HG03139 (cell line): ENCODE data around the gene UBA7.
"Not testable (repeated sequence)": the region's sequence is repeated elsewhere in the genome, so short reads cannot be mapped to it uniquely, and the experiment has no call there.

Source experiments
- ATAC-seq: cut with Tn5 transposase; IDR thresholded peaks from one replicate; pipeline ENCODE4 v1.9.1; 2021; ENCODE audit not compliant: unreplicated experiment

Gene UBA7, protein sequence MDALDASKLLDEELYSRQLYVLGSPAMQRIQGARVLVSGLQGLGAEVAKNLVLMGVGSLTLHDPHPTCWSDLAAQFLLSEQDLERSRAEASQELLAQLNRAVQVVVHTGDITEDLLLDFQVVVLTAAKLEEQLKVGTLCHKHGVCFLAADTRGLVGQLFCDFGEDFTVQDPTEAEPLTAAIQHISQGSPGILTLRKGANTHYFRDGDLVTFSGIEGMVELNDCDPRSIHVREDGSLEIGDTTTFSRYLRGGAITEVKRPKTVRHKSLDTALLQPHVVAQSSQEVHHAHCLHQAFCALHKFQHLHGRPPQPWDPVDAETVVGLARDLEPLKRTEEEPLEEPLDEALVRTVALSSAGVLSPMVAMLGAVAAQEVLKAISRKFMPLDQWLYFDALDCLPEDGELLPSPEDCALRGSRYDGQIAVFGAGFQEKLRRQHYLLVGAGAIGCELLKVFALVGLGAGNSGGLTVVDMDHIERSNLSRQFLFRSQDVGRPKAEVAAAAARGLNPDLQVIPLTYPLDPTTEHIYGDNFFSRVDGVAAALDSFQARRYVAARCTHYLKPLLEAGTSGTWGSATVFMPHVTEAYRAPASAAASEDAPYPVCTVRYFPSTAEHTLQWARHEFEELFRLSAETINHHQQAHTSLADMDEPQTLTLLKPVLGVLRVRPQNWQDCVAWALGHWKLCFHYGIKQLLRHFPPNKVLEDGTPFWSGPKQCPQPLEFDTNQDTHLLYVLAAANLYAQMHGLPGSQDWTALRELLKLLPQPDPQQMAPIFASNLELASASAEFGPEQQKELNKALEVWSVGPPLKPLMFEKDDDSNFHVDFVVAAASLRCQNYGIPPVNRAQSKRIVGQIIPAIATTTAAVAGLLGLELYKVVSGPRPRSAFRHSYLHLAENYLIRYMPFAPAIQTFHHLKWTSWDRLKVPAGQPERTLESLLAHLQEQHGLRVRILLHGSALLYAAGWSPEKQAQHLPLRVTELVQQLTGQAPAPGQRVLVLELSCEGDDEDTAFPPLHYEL

DNA sequence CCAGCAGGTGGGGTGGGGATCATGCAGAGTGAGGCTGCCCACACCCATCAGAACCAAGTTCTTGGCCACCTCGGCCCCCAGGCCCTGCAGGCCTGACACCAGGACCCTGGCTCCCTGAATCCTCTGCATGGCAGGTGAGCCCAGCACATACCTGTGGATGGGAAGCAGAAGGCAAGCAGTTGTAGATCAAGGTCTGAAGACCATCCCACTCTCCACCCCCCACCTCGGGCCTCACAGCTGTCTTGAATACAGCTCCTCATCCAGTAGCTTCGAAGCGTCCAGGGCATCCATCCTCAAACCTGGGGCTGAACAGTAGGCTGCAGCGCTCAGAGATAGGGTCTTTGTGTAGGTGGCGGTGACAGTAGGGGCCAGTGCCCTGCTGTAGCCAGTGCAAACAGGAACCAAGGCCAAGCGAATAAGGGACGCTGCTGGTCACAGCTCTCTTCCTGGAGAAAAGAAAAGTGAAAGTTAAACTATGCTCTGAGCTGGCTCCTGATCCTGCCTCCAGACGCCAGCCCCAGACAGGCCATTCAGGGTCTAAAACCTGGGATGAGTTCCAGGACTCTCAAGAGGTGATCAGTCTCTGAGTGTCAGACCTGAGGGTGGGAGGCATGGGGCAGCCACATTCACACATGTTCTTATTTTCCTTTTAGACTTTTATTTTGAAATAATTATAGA lies at the start of gene UBA7:
Gene UBA7, minus strand, starts transcription at position 457 of the 678 bp plus-strand sequence. Its CDS starts 166 bp downstream, at position 291.
- ATAC-seq: peak; percentile 64

DNA sequence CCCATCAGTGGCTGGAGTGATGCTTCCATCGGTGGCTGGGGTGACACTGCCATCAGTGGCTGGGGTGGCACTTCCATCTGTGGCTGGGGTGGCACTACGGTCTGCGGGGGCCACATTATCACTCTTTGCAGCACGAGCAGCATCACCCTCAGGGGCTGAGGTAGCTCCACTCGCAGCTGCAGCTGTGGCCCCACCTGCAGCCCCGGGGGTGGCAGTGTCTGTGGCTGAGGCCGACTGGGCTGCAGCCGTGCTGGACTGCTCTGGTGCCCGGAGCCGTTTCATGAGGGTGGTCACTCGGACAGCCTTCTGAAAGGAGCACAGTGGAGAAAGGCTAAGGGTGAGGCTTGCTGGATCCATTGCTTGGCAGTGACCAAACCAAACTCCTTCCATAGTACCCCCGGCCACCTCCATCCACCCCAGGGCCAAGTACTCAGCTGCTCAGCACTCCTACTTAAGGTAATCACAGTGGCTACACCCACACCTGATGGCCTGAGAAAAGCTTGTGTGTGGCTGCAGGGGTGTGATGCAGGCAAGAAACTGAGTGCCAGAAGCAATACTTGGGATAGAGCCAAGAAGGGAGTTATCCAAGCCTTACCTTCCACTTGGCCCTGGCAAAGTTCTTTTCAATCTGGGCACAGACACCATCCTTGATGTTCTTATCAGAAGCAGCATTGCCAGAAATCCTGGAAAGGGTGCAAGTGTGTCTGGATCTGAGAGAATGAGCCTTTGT lies 46.0 kb upstream of the UBA7 start:
- no peak for ATAC-seq

DNA sequence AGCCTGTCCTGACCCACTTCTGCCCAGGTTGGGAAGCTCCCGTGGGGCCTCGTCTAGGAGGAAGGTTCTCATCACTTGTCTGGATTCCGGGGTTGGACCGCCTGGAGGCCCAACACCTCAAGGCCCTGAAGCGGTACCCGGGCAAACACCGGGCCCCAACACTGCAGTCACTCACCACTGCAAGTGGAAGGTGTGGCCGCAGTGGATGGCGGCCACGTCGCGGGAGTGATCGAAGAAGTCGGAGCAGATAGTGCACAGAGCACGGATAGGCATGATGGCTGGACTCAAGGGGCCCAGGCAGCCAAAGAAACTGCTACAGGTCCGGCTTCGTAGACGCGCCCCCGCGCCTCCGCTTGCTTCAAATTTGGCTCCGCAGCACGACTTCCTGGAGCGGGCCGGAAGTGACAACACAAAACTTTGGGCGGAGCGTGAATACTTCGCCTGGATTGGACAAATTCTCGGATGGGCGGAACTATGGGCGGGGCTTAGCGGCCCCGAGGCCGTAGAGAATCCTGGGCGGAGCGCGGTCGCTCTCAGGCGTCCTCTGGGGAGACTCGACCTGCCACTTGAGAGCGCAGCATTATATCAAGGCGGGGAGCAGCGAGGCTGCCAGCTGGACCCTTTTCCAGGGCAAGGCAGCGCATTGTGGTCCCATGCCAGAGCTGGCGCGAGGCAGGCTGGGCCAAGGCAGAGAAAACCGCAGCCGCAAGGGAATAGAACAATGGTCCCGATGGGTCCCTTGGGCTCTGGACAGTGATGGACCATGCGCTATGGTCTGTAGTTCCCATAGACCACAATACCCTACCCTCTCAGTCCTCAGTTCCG lies 42.6 kb upstream of the UBA7 start, which contains the start of gene TRAIP:
Gene TRAIP, minus strand, starts transcription at position 384 of the 825 bp plus-strand sequence. Its CDS starts 111 bp downstream, at position 273.
- ATAC-seq: peak; percentile 92

DNA sequence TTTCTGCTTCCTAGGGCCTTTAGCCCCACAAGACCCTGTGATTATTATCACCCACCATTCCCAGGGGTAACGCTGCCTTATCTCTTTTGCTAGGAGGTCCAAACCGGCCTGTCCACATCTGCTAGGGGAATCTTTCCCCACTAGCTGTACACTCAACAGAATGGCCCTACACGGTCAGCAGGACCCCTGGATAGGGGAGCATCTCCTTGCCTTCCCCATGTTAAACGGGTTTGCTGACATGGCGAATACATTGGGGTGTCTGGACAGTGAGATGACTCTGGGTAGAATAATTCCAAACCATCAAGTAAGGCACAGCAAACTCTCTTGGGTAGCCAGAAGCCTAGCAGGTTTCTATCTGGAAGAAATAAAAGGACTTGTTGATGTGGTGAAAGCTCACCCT lies 41.9 kb upstream of the UBA7 start:
- no peak for ATAC-seq

DNA sequence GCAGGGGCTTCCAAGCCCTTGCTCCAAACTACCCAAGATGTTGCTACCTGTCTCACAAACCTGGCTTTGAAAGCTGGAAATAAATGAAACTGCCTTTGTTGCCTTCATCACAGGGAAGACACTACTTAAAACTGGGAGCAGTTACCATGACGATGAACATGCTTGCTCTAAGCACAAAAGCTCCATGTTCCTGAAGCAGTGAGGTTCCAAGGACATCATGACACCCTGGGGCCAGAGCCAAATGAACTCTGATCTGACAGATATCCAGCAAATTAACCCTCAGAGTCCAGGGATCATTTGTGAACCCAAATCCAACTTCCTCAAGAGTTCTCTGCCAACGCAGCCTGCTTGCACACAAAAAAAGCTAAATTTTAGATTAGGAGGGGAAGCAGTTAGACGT lies 31.9 kb upstream of the UBA7 start:
- ATAC-seq: no peak

DNA sequence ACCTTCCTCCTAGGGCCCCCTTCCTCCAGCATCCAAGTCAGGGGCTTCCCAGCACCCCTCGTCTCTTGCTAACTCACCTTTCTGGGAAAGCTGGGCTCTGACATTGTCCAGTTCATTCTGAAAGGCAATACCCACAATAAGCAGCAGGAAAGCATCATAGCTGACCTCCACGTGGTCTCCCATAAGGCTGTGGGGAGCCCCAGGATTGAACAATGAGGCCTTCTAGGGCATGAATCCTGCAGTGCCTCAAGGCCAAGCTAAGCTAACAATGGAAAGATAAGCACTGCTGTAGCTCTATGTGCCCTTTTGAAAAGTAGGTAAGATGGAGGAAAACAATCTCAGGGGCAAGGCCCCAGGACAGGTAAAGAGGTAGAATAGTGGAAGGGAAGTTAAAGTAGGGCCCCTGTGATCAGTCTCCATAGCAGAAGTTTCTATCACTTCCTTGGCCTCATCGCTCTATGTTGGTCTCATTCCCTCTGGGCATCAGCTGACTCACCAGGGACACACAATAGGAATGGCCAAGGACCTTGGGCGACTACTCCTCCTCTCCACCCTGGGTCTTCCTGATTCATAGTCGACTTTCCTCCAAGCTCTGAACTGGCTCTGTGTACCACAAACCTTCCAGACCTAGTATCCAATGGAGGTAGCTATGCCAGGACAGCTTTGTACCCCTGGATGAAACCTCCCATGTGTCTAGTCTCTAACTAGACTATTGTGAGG lies 30.9 kb upstream of the UBA7 start:
- no peak for ATAC-seq

DNA sequence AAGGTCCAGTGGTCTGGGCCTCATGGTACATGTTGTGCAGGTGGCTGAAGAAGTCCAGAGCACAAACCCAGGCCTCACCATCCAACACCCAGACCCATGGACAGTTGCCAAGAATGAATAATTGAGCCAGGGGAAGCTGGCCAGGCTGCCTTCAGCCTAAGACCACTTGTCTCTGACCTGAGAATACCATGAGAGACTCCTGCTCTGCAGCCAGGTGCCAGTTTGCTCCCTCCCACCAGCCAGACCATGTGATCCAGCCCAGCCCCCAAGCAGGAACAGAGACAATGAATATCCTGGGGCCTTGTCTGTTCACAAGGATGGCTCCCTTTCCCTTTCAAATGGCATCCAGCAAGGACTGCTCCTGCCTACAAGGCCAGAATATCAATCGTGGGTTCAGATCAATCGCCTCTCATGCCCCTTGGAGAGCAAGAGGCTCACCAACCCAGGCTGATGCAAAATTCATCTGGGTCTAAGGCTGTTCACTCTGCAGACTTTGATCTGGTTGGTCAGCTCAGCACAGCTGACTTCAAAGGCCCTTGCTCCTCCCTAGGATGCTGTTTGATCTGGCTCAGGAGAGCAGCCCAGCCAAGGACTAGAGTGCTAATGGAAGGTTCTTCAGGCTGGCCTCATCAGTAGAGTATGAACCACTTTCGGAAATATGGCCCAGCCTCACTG lies 29.2 kb upstream of the UBA7 start:
- no peak for ATAC-seq

DNA sequence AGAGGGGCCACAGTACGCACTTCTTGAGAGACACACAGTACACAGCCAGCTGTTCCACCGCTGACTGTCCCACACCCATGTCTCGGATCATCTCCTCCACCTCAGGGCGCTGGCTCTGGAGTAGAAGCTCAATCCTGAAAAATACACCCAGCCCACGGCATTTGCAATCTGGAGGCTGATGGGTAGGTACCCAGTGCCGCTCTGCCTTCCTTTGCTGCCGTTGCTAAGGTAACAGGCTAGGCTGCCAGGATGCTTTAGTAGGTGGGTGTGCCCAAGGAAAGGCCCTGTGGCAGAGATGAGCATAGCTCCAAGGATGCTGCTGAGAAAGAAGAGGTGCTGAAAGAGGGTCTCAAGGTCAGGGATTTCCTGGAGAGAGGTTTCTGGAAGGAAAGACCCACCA lies 28.1 kb upstream of the UBA7 start:
- no peak for ATAC-seq

DNA sequence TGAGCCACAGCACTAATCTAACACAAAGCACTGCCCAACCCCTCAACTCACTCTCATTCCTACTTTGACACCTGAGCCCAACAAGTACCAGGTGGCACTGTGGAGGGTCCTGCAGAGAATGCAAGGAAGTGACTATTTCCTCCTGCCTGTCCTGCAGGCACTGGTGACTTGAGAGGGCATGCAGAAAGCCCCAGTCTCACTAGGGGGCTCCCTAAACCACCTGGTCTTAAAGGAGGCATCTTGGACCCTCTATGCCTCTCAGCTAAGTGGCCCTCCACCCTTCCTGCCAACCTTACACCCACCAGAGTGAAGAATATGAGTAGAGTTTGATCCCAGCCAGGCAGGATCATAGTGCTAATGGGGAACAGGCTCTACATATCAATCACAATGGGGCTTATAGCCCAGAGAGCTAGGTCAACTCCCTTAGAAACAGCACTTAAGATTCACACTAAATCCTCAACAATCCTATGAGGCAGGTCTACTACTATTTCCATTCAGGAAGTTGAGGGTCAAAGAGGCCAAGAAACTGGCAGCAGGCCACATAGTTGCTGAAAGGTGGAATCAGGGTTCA lies 27.5 kb upstream of the UBA7 start:
- no peak for ATAC-seq

DNA sequence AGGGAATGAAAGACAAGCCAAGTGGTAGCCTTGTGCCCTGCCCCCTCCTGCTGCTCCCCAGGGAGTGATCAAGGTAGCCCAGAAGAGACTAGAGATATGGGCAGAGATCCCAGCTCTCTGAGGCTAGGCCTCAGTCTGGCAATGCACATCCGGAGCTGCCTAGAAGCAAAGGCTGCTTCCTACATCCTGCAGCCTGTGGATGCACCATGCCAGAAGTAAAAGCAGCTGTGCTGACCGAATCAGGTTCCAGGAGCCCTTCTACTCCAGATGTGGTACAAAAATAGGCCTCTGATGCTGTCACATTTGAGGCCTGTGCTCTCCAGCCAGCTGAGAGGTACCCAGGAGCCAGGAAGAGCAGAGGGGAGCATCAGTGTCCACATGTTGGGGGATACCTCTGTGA lies 26.6 kb upstream of the UBA7 start:
- ATAC-seq: no peak

DNA sequence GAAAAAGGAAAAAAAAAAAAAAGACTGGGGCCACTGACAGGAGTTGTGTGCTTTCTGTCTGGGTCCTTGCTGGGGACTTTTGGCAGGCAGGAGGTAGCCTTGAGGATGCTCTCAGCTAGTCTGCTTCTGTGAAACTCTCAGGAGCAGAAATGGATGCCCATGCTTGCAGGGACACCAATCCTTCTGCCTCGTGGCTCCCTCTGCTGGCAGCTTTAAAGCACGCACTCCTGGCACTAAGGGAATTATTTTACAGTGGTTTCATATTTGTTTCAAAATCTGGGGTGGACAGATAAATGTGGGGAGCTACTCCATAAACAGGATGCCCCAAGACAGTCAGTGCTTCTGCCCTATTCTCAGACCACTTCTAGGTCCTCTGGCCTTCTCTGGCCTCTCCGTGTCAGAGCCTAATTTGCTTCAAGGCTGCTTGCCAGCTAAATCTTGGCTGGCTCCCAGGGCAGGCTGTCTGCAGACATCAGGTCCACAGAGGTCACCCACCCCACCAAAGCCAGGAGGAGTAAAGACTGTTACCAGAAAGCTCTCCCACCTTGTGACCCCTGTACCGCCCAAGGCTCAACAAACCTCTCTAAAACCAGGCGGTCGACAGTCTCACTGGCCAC lies 25.5 kb upstream of the UBA7 start:
- no peak for ATAC-seq

DNA sequence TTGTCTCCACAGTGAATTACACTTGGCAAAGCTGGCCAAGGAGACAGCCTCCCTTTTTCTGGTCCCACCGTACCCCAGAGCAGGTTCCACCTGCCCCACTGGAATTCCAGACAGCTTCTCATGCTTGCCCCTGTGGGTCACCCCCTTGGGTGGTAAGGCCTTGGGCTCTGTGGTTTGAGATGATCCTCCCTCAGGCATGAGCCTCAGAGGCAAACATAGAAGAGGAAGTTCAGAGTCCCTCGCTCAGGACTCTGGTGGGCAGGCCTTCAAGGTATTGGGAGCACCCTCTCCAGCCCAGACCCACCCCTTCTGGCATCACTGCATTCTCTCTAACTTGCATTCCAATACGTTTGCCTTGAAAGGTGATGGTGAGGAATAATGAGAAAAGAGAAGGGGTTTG lies 17.6 kb upstream of the UBA7 start:
- ATAC-seq: no peak

DNA sequence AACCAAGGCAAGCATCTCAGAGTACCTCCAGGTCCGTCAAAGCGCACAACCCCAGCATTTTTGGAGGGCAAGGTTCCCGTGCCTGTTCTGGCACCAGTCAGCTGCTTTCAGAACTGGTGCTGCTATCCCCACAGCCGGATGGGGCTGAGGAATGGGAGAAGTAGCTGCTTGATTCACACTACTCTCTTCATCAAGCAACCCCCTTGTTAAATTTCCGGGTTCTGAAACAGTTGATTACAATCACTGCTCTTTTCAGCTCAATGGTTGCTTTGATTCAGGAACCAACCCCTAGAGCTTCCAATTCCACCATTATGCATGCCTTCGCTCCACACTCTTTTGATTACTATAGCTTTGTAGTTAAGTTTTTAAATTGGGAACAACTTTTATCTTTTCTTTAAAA lies 12.3 kb upstream of the UBA7 start:
- no peak for ATAC-seq

DNA sequence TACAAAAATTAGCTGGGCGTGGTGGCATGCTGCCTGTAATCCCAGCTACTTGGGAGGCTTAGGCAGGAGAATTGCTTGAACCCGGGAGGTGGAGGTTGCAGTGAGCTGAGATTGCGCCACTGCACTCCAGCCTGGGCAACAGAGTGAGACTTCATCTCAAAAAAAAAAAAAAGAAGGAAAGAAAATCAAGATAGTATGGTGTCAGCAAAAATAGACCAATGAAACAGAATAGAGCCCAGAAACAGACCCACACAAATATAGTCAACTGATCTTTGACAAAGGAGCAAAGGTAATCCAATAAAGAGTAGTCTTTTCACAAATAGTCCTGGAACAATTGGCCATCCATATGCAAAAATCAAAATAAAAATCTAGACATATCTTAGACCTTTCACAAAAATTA lies 9.4 kb upstream of the UBA7 start:
- not testable (repeated sequence) for ATAC-seq

DNA sequence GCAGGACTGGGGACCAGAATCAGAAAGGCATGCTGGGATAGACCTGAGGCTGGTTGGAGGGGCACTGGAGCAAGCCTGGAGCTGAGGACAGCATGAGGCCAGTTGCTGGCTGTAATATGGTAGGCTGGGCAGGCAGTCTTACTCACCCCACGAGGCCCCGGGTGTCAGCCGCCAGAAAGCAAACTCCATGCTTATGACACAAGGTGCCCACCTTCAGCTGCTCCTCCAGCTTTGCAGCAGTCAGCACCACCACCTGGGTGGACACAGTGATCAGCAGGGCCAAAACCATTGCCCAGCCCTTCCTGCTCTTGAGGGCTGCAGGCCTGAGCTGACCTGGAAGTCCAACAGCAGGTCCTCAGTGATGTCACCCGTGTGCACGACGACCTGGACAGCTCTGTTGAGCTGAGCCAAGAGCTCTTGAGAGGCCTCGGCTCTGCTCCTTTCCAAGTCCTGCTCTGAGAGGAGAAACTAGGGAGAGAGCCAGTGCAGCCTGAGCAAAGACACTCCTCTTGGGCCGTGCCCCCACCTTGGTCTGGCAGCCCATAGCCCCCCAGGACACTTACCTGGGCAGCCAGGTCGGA lies 747 bp downstream of the UBA7 start:
- ATAC-seq: no peak

DNA sequence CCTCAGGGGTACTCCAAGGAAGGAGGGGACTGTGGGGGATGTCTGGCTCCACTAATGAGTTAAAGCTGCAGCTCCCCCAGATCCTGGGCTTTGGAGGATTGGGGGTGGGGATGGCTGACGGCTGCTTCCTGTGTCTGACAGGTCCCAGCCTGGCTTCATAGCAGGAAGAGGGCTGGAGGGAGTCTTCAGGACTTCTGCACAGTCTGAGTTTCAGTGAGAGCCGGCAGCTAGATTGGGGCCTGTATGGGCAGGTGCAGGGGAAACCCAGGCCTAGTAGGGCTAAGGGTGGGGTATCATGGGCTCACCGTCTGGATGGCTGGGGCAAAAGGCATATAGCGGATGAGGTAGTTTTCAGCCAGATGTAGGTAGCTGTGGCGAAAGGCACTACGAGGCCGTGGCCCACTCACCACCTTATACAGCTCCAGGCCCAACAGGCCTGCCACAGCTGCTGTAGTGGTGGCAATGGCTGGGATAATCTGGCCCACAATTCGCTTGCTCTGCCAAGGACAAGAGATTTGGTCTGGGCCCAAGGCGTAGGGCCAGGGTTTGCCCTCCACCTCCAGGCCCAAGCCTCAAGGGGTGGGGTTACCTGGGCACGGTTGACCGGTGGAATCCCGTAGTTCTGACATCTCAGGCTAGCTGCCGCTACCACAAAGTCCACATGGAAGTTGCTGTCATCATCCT lies 6.2 kb downstream of the UBA7 start:
- ATAC-seq: no peak

DNA sequence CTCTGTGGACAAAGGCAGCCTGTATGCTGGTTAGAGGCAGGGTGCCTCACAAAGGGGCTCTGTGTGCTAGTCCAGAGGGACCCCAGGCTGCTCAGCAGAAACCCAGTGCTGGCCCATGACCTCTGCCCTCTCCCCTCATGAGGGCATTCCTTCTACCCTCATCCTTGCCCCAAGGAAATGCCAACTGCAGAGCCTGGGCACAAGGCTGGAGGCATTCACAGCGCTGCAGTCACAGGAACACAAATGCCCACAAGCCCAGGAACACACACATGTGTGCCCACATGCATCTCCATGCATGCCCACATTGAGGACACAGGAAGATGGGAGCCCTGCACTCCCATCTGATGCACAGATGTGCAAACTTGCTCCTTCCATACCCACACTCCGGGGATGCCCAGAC lies 6.9 kb downstream of the UBA7 start:
- ATAC-seq: no peak
